GM21619 (cell line): Measurements from ENCODE around the gene ISCU.
A peak's percentile ranks its signal among the peaks of the same experiment; 100 is the strongest.
"Not testable (repeated sequence)": the region's sequence is repeated elsewhere in the genome, so short reads cannot be mapped to it uniquely, and the experiment has no call there.

Experiments used
- ATAC-seq: cut with Tn5 transposase; IDR thresholded peaks from one replicate; pipeline ENCODE4 v1.9.1; 2021; ENCODE audit not compliant: unreplicated experiment

Gene ISCU

GRCh38 chr12:108542320-108542719 lies 20.1 kb upstream of the ISCU start:
- ATAC-seq, result no peak

- ATAC-seq, result no peak
These were observed 18.7 kb upstream of the ISCU start for GRCh38 chr12:108543652-108544051.

GRCh38 chr12:108547686-108548085 lies 14.7 kb upstream of the ISCU start:
- ATAC-seq, result no peak

GRCh38 chr12:108548954-108549521 lies 13.4 kb upstream of the ISCU start:
- no peak for ATAC-seq

GRCh38 chr12:108551535-108551934 lies 10.9 kb upstream of the ISCU start:
- ATAC-seq, result no peak

DNA sequence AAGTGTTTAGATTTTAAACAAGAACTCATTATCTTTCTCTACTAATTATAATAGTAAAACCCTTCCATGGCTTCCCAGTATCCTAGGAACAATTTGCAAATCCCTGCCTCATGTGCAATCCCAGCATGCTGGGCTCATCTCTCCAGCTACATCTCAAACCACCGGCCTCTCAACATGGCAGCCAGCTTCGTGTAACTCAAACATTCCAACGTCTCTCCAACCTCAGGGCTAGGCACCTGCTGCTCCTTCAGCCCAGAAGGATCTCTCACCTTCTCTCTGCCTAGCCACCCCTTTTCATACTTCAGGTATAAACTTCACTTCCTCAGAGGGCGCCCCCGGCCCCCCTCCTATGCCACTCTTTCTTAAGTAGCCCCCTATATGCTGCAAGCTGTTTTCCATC lies 8.6 kb upstream of the ISCU start:
- ATAC-seq, result no peak

- not testable (repeated sequence) for ATAC-seq
These were observed 7.0 kb upstream of the ISCU start for GRCh38 chr12:108555383-108555782.

DNA sequence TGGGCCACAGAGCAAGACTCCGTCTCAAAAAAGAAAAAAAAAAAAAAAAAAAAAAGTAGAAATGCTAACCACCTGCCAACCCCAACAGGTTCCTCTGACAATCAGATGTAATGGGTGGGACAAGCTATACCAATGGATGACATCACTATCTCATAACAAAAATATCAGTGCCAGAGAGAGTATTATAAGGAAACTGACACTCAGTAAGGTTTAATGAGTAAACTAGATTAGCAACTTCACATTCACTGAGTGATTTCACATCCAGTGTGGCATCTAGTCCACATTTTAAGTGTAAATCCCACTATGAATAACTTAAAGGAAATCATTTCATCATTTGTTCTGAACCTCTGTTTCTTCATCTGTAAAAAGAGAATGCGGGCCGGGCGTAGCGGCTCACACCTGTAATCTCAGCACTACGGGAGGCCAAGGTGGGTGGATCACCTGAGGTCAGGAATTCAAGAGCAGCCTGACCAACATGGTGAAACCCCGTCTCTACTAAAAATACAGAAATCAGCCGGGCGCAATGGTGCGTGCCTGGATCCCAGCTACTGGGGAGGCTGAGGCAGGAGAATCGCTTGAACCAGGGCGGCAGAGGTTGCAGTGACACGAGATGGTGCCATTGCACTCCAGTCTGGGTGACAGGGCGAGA lies 3.3 kb upstream of the ISCU start:
- ATAC-seq, result no peak

GRCh38 chr12:108559748-108560147 lies 2.6 kb upstream of the ISCU start:
- no peak for ATAC-seq

DNA sequence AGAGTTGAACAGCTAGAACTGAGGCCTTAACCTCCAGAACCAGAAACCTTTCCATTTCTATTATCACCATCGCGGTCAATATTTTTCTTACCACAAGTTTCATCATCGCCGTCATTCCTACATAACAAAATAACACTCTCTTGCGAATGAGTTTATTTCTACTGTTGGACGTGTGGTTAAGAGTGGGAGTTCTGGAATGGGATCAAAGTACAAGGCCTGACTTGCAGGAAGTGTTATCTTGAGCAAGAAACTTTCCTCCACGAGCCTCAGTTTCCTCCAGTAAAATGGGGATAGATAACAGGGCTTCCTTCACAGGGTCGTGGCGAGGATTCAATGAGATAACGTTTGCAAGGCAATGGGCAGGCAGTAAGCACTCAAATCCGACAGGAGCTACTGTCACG lies 2.1 kb upstream of the ISCU start:
- no peak for ATAC-seq

DNA sequence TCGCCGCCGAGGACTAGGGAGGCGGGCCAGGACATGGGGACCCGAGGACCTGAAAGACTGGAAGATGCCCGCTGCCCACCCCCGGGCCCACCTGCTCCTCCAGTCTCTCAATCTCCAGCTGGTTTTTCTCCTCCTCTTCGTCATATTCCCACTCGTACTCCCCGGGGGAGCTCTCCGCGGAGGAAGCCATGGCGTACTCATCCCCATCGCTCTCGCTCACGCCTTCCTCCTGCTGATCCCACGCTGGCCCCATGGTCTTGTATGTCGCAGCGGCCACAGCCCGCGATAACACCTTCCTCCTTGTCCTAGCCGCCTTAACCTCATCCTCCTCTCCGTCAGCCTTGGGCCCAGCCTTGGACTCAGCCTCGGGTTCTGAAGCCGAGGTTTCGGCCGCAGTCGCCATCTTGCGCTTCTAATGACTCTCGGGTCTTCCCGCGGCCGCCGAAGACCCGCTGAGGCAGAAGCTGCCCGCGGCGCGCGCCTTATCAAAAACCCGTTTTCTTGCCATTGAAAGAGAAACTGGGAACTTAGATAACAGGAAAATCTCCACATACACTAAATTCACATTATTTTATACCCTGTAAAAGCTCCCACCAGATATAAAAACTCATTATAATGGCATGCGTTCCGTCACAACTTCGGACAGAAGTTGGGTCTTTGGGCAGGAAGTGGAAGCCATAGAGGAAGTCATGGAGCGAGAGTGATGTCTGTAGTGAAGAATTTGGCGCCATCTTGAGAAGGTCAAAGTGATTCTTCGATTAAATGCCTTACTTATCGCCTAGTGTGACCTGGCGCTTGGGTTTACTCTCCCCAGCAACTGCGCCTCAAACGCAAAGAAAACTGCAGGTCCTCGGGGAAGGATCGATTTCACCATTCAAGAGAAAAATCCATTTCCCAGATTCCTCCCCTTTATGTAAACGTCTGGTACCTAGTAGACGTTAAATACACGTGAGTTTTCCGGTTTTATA lies 1.4 kb upstream of the ISCU start, which contains the start of gene SART3:
TSS of gene SART3 (minus strand) at position 422 of the 968 bp plus-strand sequence. CDS start at position 403, 19 bp downstream.
- ATAC-seq, result peak; percentile 37

GRCh38 chr12:108561852-108562347 lies 496 bp upstream of the ISCU start:
- peak; percentile 1 for ATAC-seq

GRCh38 chr12:108563136-108563803 lies 874 bp downstream of the ISCU start:
- ATAC-seq, result peak; percentile 32

DNA sequence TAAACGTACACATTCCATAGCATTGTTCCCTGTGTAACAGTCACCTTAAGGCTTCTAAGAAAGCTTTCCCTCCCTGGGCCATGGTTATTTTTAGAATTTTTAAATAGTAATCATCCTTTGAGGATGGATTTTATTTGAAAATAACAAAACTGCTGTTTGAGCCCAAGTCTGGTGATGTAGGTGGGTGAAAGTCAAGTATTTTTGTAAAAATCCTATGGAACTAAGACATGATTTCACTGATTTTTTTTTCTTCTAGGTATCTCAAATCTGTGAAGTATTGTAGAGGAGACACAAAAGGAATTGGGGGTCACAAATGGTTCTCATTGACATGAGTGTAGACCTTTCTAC lies 1.4 kb downstream of the ISCU start:
- ATAC-seq, result no peak

DNA sequence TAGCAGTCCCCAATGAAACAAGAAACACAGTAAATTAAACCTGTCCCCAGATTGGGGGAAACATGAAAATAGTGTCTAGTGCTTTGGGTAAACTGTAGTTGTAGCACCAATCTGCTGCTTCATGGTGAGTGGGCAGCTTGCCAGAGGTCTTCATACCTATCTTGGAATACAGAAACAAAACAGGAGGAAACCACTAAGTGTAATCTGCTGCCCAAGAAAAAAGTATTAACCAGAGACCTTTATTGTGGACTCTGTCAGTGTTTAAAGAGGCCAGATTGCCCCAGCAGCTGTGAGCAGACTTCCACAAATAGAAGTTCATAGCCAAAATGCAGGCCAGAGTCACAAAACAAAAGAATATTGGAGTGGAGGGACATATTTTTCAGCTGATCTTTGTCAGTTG lies 2.3 kb downstream of the ISCU start:
- ATAC-seq, result no peak

- ATAC-seq, result no peak
These were observed 2.8 kb downstream of the ISCU start for GRCh38 chr12:108565146-108565545.

GRCh38 chr12:108565976-108566375 lies 3.6 kb downstream of the ISCU start:
- no peak for ATAC-seq

DNA sequence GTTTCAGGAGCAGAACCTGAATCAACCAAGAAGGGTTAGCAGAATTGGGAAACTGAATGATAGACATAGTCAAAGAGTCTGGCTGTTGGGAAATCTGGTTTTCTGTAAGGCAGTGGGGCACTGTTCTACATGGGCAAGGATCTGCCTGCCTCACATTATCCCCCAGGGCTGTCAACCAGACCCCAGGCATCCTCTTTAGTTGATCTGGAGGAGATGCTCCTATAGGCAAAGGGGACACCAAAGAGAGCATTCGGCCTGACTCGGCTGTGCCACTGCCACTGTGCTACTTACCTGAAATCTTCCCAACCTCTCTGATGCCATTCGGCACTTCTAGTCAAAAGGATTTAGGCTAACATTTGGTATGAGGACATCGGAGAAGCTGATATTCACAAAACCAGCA lies 4.1 kb downstream of the ISCU start:
- ATAC-seq, result no peak

GRCh38 chr12:108567406-108568337 lies 5.3 kb downstream of the ISCU start:
- ATAC-seq, result no peak
